Effector memory CD8-positive, alpha-beta T cell (primary cell): ENCODE measurements around the gene GOLGB1.

Experiments
- ATAC-seq: fragments of 150-1000 bp; cut with Tn5 transposase; replicated peaks from 2 replicates; pipeline ENCODE4 v1.10.0; 2021; ENCODE audit warnings: mild to moderate bottlenecking, moderate library complexity
- DNase-seq, 3 experiments: peaks; one replicate each; pipeline ENCODE4 v3.0.0; 2021
- H3K27ac Mint-ChIP-seq, 2 donors: one replicate each; pipeline ENCODE4 v1.8.0; 2022; ENCODE audit warnings: mild to moderate bottlenecking in 2 of 2, mixed read lengths in 2 of 2, moderate library complexity in 2 of 2
- H3K27me3 Mint-ChIP-seq, 2 donors: one replicate each; pipeline ENCODE4 v1.8.0; 2022; ENCODE audit warnings: mixed read lengths in 2 of 2
- H3K36me3 Mint-ChIP-seq: one replicate; pipeline ENCODE4 v1.8.0; 2022; ENCODE audit warnings: mild to moderate bottlenecking, moderate library complexity, mixed read lengths; ENCODE audit not compliant: insufficient read depth
- H3K4me1 Mint-ChIP-seq, 2 donors: one replicate each; pipeline ENCODE4 v1.8.0; 2022; ENCODE audit warnings: low read depth in 2 of 2, mixed read lengths in 2 of 2
- H3K4me3 Mint-ChIP-seq, 2 donors: one replicate each; pipeline ENCODE4 v1.8.0; 2022; ENCODE audit warnings: mild to moderate bottlenecking in 2 of 2, mixed read lengths in 2 of 2, moderate library complexity in 2 of 2
- H3K9me3 Mint-ChIP-seq, 2 donors: one replicate each; pipeline ENCODE4 v1.8.0; 2022; ENCODE audit warnings: mixed read lengths in 2 of 2

GOLGB1 gene

DNA sequence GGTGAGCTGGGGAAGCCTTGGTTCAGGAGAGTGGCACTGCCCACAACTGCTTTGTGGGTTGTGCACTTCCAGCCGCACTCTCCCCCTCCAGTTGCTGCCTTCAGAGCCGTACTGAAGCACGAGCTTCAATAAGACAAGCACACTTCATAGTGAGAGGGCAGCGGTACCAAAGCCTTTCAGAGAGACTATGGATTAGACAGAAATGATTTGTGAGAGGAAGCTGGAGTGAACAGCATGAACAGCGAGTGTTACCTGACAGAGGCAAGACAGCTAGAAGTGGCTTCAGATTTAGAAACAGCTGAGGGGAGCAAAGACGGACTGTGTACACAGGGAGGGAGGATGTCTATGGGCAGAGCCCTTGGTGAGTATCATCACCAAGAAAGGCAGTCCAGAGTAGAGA lies 119.9 kb downstream of the GOLGB1 start:
- no peak for DNase-seq
- Mint-ChIP-seq H3K4me3 (no peak overlapping the region), H3K9me3 (no peaks in the 10 kb centered on the region), H3K36me3 (peaks cover 57% of the 10 kb centered on the region), H3K27me3 (no peaks in the 10 kb centered on the region), H3K27ac (peak overlapping the region; percentile 44 to 80), H3K4me1 (peaks cover 1 to 3% of the 10 kb centered on the region in 2 donors)
- ATAC-seq = no peak

DNA sequence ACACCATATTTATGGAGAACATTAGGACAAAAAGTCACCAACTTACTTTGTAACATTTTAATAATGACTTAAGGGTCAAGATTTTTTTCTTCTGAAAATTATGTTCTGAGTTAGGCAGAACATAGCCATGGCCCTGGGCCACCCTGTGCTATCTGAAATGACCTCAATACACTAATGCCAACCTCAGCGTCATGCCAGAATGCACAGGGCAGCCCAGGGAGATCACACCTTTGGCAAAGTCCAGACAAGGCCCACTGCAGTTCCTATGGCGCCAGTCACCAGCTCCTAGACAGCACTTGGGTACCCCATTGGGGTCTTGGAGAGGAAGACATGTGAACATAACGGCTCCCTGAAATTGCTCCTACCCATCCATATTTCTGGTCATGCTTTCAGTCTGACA lies 121.9 kb downstream of the GOLGB1 start:
- H3K27me3 Mint-ChIP-seq = no peaks in the 10 kb centered on the region
- H3K9me3 Mint-ChIP-seq = no peaks in the 10 kb centered on the region
- peaks cover 37% of the 10 kb centered on the region for H3K36me3 Mint-ChIP-seq
- DNase-seq (no peak), ATAC-seq (no peak)
- H3K27ac Mint-ChIP-seq = no peak overlapping the region
- H3K4me1 Mint-ChIP-seq = peaks cover 1 to 3% of the 10 kb centered on the region in 2 donors
- no peak overlapping the region for H3K4me3 Mint-ChIP-seq

DNA sequence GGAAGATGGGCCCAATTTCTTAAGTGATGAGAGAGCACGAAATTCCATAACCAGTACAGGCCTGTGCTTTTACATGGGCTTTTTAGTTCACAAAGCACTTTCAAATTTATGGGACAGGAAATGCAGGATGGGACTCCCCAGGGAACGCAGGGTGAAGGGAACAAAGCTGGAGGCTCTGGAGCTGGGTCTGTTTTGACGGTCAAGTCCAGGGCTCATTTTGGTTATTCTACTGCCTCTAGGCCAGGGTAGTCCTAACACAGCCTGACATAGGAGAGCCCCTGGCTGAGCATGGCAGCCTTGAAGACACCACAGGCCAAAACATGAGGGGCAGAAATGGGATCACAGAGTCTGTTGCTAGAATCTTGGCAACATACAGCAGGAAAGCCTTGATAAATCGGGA lies 122.3 kb downstream of the GOLGB1 start:
- no peaks in the 10 kb centered on the region for H3K9me3 Mint-ChIP-seq
- H3K4me1 Mint-ChIP-seq = peaks cover 1 to 3% of the 10 kb centered on the region in 2 donors
- H3K27me3 Mint-ChIP-seq = peaks cover 2% of the 10 kb centered on the region in 2 donors
- DNase-seq (no peak), ATAC-seq (no peak)
- H3K4me3 Mint-ChIP-seq = no peak overlapping the region
- H3K36me3 Mint-ChIP-seq = peaks cover 33% of the 10 kb centered on the region
- no peak overlapping the region for H3K27ac Mint-ChIP-seq

DNA sequence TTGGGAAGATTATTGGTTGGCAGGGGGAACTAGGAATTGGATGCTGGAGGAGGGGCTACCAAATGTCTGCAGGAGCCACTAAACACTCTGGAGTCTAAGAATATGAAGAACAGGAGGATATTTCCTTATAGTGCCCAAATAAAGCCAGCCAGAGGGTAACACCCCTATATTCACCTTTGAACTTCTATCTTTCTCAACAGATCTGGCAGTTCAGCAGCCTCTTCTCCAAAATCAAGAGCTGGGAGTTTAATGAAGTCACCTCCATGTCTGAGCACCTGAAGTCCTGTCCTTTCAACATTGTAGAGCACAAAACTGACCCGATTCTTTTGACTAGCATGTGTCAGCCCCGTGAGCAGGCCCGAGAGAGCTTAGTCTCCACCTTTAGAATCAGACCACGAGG lies 123.0 kb downstream of the GOLGB1 start:
- Mint-ChIP-seq H3K27ac (no peak overlapping the region), H3K4me3 (no peak overlapping the region), H3K9me3 (no peaks in the 10 kb centered on the region), H3K27me3 (peaks cover 9% of the 10 kb centered on the region in 2 donors), H3K36me3 (peaks cover 26% of the 10 kb centered on the region), H3K4me1 (peaks cover 1 to 3% of the 10 kb centered on the region in 2 donors)
- DNase-seq (no peak), ATAC-seq (no peak)

DNA sequence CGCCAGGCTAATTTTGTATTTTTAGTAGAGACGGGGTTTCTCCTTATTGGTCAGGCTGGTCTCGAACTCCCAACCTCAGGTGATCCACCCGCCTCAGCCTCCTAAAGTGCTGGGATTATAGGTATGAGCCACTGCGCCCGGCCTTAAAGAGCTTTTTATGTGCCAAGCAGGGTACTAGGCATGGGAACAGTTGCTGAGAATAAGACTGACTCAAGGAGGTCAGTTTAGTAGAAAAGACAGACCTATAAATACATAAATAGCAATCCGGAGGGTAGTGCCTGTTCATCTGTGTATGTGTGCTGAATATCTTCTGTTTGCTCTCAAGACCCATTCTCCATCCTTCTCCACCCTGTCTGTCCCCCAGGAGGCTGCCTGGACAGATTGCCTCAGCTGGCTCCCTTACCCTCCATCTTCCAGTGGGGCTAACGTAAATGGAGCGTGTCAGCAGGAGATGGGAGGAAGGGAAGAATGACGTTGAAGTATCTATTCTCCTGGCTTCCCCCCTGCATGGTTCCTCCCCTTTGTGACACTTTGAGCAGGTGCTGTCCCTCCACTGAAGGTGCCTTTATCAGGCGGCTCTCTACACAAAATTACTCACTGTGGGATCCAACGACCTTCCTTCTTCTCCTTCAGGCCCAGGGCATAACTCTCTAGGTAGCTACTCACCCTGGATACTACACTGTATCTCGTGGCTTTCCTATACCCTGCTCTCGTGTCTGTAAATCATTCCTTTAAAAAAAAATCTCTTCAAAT lies 125.2 kb downstream of the GOLGB1 start:
- no peak for DNase-seq
- Mint-ChIP-seq H3K4me3 (no peak overlapping the region), H3K9me3 (no peaks in the 10 kb centered on the region), H3K27ac (peak overlapping the region in 1 of 2 donors; percentile 2), H3K4me1 (no peaks in the 10 kb centered on the region), H3K36me3 (peaks cover 8% of the 10 kb centered on the region), H3K27me3 (peaks cover 12% of the 10 kb centered on the region in 2 donors)
- no peak for ATAC-seq

DNA sequence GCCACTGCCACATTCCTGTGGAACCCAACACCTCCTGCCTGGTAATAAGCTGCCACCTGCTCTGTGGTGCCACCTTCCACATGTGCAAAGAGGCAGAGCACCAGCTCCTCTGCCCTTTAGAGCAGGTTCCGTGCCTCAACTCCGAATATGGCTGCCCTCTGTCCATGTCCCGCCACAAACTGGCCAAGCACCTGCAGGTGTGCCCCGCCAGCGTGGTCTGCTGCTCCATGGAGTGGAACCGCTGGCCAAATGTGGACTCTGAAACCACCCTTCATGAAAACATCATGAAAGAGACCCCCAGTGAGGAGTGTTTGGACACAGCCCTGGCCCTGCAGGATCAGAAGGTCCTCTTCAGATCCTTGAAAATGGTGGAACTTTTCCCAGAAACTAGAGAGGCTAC lies 128.1 kb downstream of the GOLGB1 start:
- no peak overlapping the region for H3K4me3 Mint-ChIP-seq
- peaks cover 12% of the 10 kb centered on the region in 2 donors for H3K27me3 Mint-ChIP-seq
- H3K36me3 Mint-ChIP-seq = no peaks in the 10 kb centered on the region
- H3K9me3 Mint-ChIP-seq = no peaks in the 10 kb centered on the region
- no peaks in the 10 kb centered on the region for H3K4me1 Mint-ChIP-seq
- no peak overlapping the region for H3K27ac Mint-ChIP-seq
- DNase-seq (no peak), ATAC-seq (no peak)

DNA sequence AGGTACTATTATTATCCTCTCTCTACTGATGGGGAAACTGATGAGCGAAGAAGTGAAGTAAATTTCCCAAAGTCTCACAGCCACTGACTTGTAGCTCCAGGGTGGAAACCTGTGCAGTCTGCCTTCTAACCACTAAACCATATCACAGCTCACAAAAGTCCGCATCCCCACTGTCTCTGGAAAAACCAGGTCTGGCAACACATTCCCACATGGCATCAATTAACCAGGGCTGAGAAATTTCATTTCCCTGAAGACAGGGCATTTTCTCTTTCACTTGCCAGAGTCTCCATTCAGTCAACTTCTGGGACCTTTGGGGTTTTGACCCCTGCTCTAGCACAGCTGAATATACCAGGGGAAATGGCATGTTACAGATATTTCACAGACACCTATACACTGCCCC lies 129.8 kb downstream of the GOLGB1 start:
- no peaks in the 10 kb centered on the region for H3K9me3 Mint-ChIP-seq
- peaks cover 12% of the 10 kb centered on the region in 2 donors for H3K27me3 Mint-ChIP-seq
- no peaks in the 10 kb centered on the region for H3K36me3 Mint-ChIP-seq
- DNase-seq (no peak), ATAC-seq (no peak)
- no peaks in the 10 kb centered on the region for H3K4me1 Mint-ChIP-seq
- no peak overlapping the region for H3K4me3 Mint-ChIP-seq
- H3K27ac Mint-ChIP-seq = no peak overlapping the region
